ENCODE measurements around the gene CSTPP1.
A peak's percentile ranks its signal among the peaks of the same experiment; 100 is the strongest.
"Not testable (repeated sequence)": the region's sequence is repeated elsewhere in the genome, so short reads cannot be mapped to it uniquely, and the experiment has no call there.

Gene CSTPP1

DNA sequence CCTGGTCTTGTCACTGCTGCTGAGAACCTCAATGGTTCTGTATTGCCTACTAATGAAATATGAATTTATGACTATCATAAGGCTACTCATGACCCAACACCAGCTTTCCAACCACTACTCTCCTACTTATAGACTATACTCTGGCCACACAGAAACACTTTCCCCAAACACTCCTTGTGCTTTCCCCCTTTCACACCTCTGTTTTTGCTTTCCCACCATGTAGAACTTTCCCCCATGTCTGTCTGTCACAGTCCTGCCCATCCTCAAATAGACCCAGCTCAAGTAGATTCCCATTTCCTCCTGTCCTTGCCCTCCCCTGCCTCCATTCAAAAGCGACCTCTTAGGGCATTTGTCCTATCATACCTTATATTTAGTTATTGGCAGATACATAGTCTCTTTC, 134.2 kb downstream of the CSTPP1 start:
- H3K4me3 ChIP-seq (ENCODE audit: low read length): no peak overlapping the region
- H3K4me1 ChIP-seq (ENCODE audit: insufficient read depth, low read length): peaks cover 33% of the 10 kb centered on the region; the same call in 1 of the 2 replicates
- H3K27ac ChIP-seq (ENCODE audit: low read depth, low read length): no peak overlapping the region
- H3K9ac ChIP-seq (ENCODE audit: low read depth, low read length): no peak overlapping the region
- H3K27me3 ChIP-seq (ENCODE audit: insufficient read depth, low read length): no peaks in the 10 kb centered on the region
- WGBS: 100% methylated on average over 1 of the region's 1 CpG
- no peaks in the 10 kb centered on the region for H3K36me3 ChIP-seq (ENCODE audit: insufficient read depth, low read length)
- no peaks in the 10 kb centered on the region for H3K9me3 ChIP-seq (ENCODE audit: insufficient read depth, low read depth, low read length)

DNA sequence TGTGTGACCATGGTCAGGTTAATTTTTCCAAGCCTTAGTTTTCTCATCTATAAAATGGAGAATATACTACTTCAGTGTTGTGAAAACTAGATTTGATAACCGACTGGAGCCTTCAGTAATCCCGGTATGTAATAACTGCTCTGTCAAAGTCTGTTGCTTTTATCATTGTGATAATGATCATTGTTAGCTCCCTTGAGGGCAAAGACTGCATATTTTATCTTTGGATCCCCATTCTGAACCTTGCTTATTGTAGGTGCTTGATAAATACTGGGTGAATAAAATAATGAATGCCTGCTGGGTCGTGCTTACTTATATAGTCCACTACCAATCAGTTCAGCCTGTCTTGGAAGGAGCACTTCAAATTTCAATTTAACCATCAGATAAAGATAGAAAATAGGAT, 134.8 kb downstream of the CSTPP1 start:
- Histone ChIP-seq H3K27ac (ENCODE audit: low read depth, low read length) (no peak overlapping the region), H3K4me3 (ENCODE audit: low read length) (no peak overlapping the region), H3K4me1 (ENCODE audit: insufficient read depth, low read length) (peaks cover 33% of the 10 kb centered on the region; the same call in 1 of the 2 replicates), H3K9me3 (ENCODE audit: insufficient read depth, low read depth, low read length) (no peaks in the 10 kb centered on the region), H3K36me3 (ENCODE audit: insufficient read depth, low read length) (no peaks in the 10 kb centered on the region), H3K9ac (ENCODE audit: low read depth, low read length) (no peak overlapping the region), H3K27me3 (ENCODE audit: insufficient read depth, low read length) (no peaks in the 10 kb centered on the region)
- WGBS: 81% methylated on average over 3 of the region's 3 CpGs

DNA sequence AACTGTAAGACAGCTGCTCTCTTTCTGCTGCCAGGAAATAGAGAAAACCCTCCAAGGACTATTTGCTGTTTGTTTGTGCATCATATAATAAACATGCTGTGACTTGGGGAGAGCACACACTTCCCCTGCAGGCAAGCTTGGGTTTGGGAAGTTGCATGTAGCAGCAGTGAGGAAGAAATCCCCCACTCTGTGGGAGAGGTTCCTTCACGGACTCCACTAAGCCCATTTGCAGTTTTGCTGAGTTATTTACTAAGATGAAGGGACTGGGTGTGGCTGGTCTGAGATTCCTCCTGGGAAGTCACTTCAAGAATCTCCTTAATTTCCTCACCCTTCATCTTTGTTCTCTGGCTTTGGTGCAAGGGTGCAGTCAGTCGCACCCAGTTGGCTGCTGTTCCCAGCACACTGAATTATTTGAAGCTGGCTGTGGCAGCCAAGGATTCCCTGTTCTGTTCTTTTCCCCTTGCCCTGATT, 135.3 kb downstream of the CSTPP1 start:
- no peak overlapping the region for H3K9ac ChIP-seq (ENCODE audit: low read depth, low read length)

DNA sequence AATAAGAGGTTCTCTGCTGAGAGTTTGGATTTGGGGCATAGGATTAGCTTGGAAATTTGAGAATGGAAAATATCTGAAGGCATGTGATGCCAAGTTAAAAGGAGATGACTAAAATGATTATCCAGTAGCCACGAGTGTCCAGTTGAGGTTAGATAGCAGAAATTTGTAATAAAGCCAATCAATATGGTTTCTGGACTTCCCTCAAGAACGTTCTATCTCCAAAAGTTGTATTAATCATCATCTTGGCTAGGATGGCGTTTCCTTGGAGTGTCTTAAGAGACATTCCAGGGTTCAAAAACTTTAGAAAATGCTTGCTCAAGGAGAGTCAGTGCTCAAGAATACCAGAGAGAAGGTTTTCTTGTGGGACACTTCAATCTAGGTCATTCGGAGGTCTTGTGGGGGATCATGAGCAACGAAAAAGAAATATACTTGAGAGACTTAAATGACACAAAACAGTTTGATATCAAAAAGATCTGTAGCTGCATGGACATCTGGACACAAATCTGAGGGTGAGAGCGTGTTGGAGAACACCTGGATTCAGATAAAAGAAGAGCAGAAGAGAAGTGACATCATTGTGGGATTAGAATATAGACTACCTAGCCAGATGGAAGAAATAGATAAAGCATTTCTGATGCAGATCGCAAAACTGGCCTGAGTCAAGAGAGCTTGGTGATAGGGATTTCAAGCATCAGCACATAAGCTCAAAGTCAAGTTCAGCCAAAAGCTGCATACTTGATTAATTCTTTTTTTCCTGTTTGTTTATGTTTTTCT, 142.4 kb downstream of the CSTPP1 start:
- no peaks in the 10 kb centered on the region for H3K9me3 ChIP-seq (ENCODE audit: insufficient read depth, low read depth, low read length)
- WGBS: 93% methylated on average over 7 of the region's 7 CpGs
- H3K4me3 ChIP-seq (ENCODE audit: low read length): no peak overlapping the region
- H3K9ac ChIP-seq (ENCODE audit: low read depth, low read length): no peak overlapping the region
- no peaks in the 10 kb centered on the region for H3K4me1 ChIP-seq (ENCODE audit: insufficient read depth, low read length)
- H3K27ac ChIP-seq (ENCODE audit: low read depth, low read length): no peak overlapping the region
- no peaks in the 10 kb centered on the region for H3K36me3 ChIP-seq (ENCODE audit: insufficient read depth, low read length)
- no peaks in the 10 kb centered on the region for H3K27me3 ChIP-seq (ENCODE audit: insufficient read depth, low read length)

More for the DNA sequence above, 135.3 kb downstream of the CSTPP1 start:
- Histone ChIP-seq H3K27me3 (ENCODE audit: insufficient read depth, low read length) (no peaks in the 10 kb centered on the region), H3K27ac (ENCODE audit: low read depth, low read length) (0 out of 2 replicates have a peak overlapping the region, but pooled peaks have one; percentile 0), H3K9me3 (ENCODE audit: insufficient read depth, low read depth, low read length) (no peaks in the 10 kb centered on the region), H3K4me1 (ENCODE audit: insufficient read depth, low read length) (peaks cover 31% of the 10 kb centered on the region; the same call in 1 of the 2 replicates), H3K4me3 (ENCODE audit: low read length) (no peak overlapping the region), H3K36me3 (ENCODE audit: insufficient read depth, low read length) (no peaks in the 10 kb centered on the region)
- 53% methylated on average over 2 of the region's 2 CpGs for WGBS

DNA sequence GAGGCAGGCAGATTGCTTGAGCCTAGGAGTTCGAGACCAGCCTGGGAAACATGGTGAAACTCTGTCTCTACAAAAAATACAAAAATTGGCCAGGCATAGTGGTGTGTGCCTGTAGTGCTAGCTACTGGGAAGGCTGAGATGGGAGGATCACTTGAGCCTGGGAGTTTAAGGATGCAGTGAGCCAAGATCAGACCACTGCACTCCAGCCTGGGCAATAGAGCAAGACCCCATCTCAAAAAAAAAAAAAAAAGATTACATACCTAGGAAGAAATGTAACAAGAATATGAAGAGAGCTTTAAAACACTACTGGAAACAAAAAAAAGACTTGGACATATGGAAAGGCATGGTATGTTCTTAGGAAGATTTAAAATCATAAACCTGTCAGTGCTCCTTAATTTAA, 144.2 kb downstream of the CSTPP1 start:
- not testable (repeated sequence) for H3K9me3 ChIP-seq (ENCODE audit: insufficient read depth, low read depth, low read length); H3K27me3 ChIP-seq (ENCODE audit: insufficient read depth, low read length); H3K27ac ChIP-seq (ENCODE audit: low read depth, low read length); H3K9ac ChIP-seq (ENCODE audit: low read depth, low read length); H3K36me3 ChIP-seq (ENCODE audit: insufficient read depth, low read length); H3K4me1 ChIP-seq (ENCODE audit: insufficient read depth, low read length); H3K4me3 ChIP-seq (ENCODE audit: low read length)
- 93% methylated on average over 1 of the region's 1 CpG for WGBS

DNA sequence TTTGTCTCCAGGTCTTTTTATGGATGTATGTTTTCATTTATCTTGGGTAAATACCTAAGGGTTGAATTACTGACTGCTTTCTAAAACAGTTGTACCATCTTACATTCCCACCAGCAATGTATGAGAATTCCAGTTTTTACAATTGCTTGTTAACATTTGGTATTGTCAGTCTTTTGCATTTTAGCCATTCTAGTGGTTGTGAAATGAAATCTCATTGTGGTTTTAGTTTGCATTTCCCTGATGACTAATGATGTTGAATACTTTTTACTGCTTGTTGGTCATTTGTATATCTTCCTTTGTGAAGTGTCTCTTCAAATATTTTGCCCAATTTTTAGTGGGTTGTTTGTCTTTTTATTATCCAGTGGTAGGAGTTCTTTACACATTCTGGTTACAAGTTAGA, 147.4 kb downstream of the CSTPP1 start:
- Histone ChIP-seq H3K27ac (ENCODE audit: low read depth, low read length) (no peak overlapping the region), H3K9me3 (ENCODE audit: insufficient read depth, low read depth, low read length) (no peaks in the 10 kb centered on the region), H3K4me3 (ENCODE audit: low read length) (no peak overlapping the region), H3K9ac (ENCODE audit: low read depth, low read length) (no peak overlapping the region), H3K4me1 (ENCODE audit: insufficient read depth, low read length) (no peaks in the 10 kb centered on the region), H3K27me3 (ENCODE audit: insufficient read depth, low read length) (no peaks in the 10 kb centered on the region), H3K36me3 (ENCODE audit: insufficient read depth, low read length) (no peaks in the 10 kb centered on the region)

DNA sequence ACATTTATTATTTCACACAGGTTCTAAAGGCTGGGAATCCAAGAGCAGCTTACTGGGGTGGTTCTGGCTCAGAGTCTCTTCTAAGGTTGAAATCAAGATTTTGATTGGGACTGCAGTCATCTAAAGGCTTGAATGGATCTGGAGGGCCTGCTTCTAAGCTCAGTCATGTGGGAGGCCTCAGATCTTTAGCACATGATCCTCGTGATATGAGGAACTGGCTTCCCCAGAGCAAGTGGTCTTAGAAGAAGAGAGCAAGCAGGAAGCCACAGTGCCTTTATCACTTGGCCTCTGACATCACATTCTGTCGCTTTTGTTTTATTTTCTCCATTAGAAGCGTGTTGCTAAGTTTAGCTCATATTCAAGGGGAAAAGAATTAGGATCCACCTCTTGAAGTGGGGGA, 151.2 kb downstream of the CSTPP1 start:
- Histone ChIP-seq H3K4me3 (ENCODE audit: low read length) (no peak overlapping the region), H3K27me3 (ENCODE audit: insufficient read depth, low read length) (no peaks in the 10 kb centered on the region)
- WGBS: 87% methylated on average over 3 of the region's 3 CpGs

DNA sequence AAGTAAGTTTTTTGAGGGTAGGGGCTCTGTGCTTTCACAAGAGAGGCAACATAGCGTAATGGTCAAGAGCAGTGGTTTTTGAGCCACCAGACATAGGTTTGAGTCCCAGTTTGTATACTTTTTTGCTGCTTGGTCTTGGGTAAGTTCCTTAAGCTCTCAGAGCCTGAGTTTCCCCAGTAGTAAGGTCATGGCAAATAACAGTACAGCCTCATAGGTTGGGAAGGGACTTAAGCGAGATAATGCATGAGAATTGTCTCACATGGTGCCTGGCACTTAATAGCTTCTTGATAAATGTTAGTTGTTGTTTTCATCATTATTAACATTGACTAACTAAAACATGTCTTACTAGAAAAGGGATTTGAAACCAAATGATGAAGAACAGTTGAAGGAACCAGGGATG, 157.0 kb downstream of the CSTPP1 start:
- Histone ChIP-seq H3K9ac (ENCODE audit: low read depth, low read length) (no peak overlapping the region), H3K4me3 (ENCODE audit: low read length) (no peak overlapping the region), H3K9me3 (ENCODE audit: insufficient read depth, low read depth, low read length) (peaks cover 9% of the 10 kb centered on the region; the same call in 1 of the 2 replicates), H3K27me3 (ENCODE audit: insufficient read depth, low read length) (no peaks in the 10 kb centered on the region), H3K36me3 (ENCODE audit: insufficient read depth, low read length) (no peaks in the 10 kb centered on the region), H3K4me1 (ENCODE audit: insufficient read depth, low read length) (no peaks in the 10 kb centered on the region), H3K27ac (ENCODE audit: low read depth, low read length) (no peak overlapping the region)
- WGBS: 89% methylated on average over 2 of the region's 2 CpGs

More for the DNA sequence above, 151.2 kb downstream of the CSTPP1 start:
- H3K4me1 ChIP-seq (ENCODE audit: insufficient read depth, low read length): no peaks in the 10 kb centered on the region
- no peak overlapping the region for H3K9ac ChIP-seq (ENCODE audit: low read depth, low read length)
- H3K9me3 ChIP-seq (ENCODE audit: insufficient read depth, low read depth, low read length): peaks cover 5% of the 10 kb centered on the region; the same call in 1 of the 2 replicates
- no peak overlapping the region for H3K27ac ChIP-seq (ENCODE audit: low read depth, low read length)
- no peaks in the 10 kb centered on the region for H3K36me3 ChIP-seq (ENCODE audit: insufficient read depth, low read length)

DNA sequence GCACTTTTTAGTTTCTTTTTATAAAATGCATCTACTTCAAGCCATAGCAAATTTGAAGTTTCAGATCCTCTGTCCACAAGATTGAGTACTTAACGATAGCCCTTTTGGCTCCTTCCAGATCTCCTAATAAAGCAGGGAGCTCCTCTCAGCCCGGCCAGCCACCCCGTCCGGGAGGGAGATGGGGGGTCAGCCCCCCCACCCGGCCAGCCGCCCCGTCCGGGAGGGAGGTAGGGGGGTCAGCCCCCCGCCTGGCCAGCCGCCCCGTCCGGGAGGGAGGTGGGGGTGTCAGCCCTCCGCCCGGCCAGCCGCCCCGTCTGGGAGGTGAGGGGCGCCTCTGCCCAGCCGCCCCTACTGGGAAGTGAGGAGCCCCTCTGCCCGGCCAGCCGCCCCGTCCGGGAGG, 160.3 kb downstream of the CSTPP1 start:
- 93% methylated on average over 8 of the region's 22 CpGs for WGBS
- not testable (repeated sequence) for H3K27ac ChIP-seq (ENCODE audit: low read depth, low read length); H3K36me3 ChIP-seq (ENCODE audit: insufficient read depth, low read length)

DNA sequence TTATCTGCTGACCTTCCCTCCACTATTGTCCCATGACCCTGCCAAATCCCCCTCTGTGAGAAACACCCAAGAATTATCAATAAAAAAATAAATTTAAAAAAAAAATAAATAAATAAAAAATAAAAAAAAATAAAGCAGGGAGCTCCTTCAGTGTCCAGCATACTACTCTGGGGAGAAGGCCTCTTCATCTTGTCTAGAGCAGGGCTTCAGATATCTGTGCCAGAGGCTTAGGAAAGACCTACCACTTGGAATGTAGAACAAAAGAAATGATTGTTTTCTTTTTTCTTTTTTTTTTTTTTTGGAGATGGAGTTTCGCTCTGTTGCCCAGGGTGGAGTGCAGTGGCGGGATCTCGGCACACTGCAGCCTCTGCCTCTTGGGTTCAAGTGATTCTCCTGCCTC, 161.7 kb downstream of the CSTPP1 start:
- WGBS: 91% methylated on average over 3 of the region's 3 CpGs
- not testable (repeated sequence) for H3K36me3 ChIP-seq (ENCODE audit: insufficient read depth, low read length); H3K27me3 ChIP-seq (ENCODE audit: insufficient read depth, low read length); H3K4me3 ChIP-seq (ENCODE audit: low read length); H3K9ac ChIP-seq (ENCODE audit: low read depth, low read length); H3K4me1 ChIP-seq (ENCODE audit: insufficient read depth, low read length); H3K9me3 ChIP-seq (ENCODE audit: insufficient read depth, low read depth, low read length); H3K27ac ChIP-seq (ENCODE audit: low read depth, low read length)

More for the DNA sequence above, 160.3 kb downstream of the CSTPP1 start:
- H3K4me3 ChIP-seq (ENCODE audit: low read length); H3K4me1 ChIP-seq (ENCODE audit: insufficient read depth, low read length); H3K9ac ChIP-seq (ENCODE audit: low read depth, low read length); H3K9me3 ChIP-seq (ENCODE audit: insufficient read depth, low read depth, low read length); H3K27me3 ChIP-seq (ENCODE audit: insufficient read depth, low read length): not testable (repeated sequence)

DNA sequence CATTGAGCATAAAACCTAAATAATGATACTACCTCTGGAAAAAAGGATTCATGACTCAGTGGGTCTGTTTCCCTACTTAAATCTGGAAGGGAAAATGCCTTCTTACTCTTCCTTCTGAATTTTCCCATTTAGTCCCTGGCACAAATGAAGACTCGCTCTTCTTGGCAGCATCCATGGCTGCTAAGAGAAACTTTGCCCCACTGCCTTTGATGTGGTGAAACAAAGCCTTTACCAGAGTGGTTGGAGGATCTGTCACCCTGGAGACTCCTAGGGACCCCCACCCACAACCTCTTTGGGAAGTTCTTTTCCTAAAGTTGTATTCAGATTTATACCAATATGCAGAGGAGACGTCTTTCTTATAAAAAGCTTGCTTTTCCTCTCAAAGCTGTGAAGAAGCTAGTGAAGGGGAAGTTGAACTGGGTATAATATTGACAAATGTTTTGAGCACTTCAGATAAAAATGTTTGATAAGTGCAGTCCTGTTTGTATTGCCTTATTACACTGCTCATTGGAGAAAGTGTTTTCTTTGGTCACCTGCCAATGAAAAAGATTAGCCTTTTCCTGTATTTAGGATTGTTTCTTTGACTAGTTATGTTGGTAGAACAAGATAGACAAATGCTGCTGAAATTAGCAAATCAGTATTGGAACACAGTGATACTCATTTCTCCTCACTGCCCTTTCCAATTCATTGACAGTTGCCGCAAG, 162.8 kb downstream of the CSTPP1 start:
- 95% methylated on average over 3 of the region's 3 CpGs for WGBS
- H3K9ac ChIP-seq (ENCODE audit: low read depth, low read length): no peak overlapping the region

More for the DNA sequence above, 162.8 kb downstream of the CSTPP1 start:
- H3K4me1 ChIP-seq (ENCODE audit: insufficient read depth, low read length): peaks cover 16% of the 10 kb centered on the region
- peaks cover 4% of the 10 kb centered on the region; the same call in 1 of the 2 replicates for H3K9me3 ChIP-seq (ENCODE audit: insufficient read depth, low read depth, low read length)
- no peaks in the 10 kb centered on the region for H3K36me3 ChIP-seq (ENCODE audit: insufficient read depth, low read length)
- no peak overlapping the region for H3K4me3 ChIP-seq (ENCODE audit: low read length)
- no peak overlapping the region for H3K27ac ChIP-seq (ENCODE audit: low read depth, low read length)
- H3K27me3 ChIP-seq (ENCODE audit: insufficient read depth, low read length): no peaks in the 10 kb centered on the region

All from HUES64 (cell line).